AG04450 (cell line): ENCODE measurements around the gene KCNC4. TPM values are rescaled to one million over a fixed set of nuclear protein-coding genes. Genes with fewer than 3 reads are reported as not detected.
A peak's percentile ranks its signal among the peaks of the same experiment; 100 is the strongest.

ENCODE experiments used
- CTCF ChIA-PET: fragments of 300-600, 350-600 bp; formaldehyde crosslinking; extraction: SDS; loops from one replicate; lab custom pipeline; 2022; ENCODE audit warnings: antibody characterized with exemption, inconsistent platforms; lab: Charles Lee
- POLR2A ChIA-PET: fragments of 350-600 bp; formaldehyde crosslinking; extraction: SDS; loops from one replicate; lab custom pipeline; 2021; ENCODE audit warnings: antibody characterized with exemption, inconsistent platforms; lab: Yijun Ruan, JAX
- DNase-seq: peaks from one replicate; pipeline ENCODE4 v3.0.0-alpha.2; 2011; ENCODE audit warnings: low read depth, low spot score
- H3K27ac ChIP-seq: one replicate; pipeline ENCODE4 v1.5.1; 2012; ENCODE audit warnings: low read depth, low read length, control low read depth
- H3K27me3 ChIP-seq: one replicate; pipeline ENCODE4 v1.6.0; 2012; ENCODE audit warnings: low read length; ENCODE audit not compliant: control insufficient read depth, insufficient read depth
- H3K4me3 ChIP-seq: 2 replicates; pipeline ENCODE4 v1.5.1; 2011; ENCODE audit warnings: mild to moderate bottlenecking, low read depth, low read length, control low read depth
- H3K9me3 ChIP-seq: 2 replicates; pipeline ENCODE4 v1.5.1; 2012; ENCODE audit warnings: low read length; ENCODE audit not compliant: control insufficient read depth, insufficient read depth
- polyA plus RNA-seq: library from polyadenylated mRNA; depleted of rRNA; stranded (reverse); fragments of >200 nt; gene quantifications from 2 replicates; pipeline ENCODE4 v1.2.3, GENCODE V29; 2011
- TF ChIP-seq, protein P1 (sequence below): IDR thresholded peaks from 2 replicates; pipeline ENCODE4 v1.5.1; 2011; ENCODE audit warnings: low read depth, low read length, control low read depth, inconsistent platforms

The KCNC4 gene
- polyA plus RNA-seq, 1 experiment = 0.36 TPM

DNA sequence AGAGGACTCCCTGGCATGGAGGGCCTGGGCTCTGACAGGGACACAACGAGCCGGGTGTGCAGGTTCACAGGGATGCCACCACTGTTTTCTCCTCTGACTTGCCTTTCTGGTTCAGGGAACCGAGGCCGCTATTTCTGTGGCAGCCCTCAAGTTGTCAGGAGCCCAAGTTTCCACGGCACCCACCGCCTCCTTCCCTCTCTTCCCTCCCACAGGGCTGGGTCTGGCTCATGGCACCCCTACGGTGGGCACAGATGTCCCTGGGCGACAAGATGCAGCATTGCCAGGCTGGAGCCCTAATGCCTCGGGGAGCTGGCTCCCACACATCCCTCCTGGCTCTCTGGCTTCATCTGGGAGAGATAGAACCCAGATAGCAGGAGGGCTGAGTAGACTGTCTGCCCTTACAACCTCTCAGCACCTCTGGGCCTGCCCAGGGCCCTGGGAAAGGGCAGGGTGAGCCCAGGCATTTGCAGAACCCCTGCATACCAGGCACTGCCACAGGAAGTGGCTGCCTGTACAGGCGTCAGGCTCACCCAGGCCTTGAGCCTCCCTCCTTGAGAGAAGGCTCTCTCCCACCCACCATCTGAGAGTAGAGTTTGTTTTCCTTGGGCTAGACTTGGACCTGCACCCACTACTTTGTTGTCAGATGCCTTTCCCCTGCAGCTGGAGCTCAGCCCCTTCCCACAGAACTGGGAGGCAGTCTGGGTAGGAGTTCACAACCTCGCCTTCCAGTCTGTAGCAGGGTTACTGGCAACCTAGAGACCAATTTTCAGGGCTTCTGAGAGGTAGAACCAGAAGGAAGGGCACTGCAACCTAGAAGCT, 20.5 kb downstream of the KCNC4 start:
- H3K9me3 ChIP-seq = peaks cover 7% of the 10 kb centered on the region; the same call in 1 of the 2 replicates
- H3K27ac ChIP-seq = no peak overlapping the region
- H3K4me3 ChIP-seq = no peak overlapping the region
- CTCF ChIA-PET = no interaction called here
- POLR2A ChIA-PET = no interaction called here
- DNase-seq = no peak
- H3K27me3 ChIP-seq = no peaks in the 10 kb centered on the region
- TF ChIP-seq, protein P1, sequence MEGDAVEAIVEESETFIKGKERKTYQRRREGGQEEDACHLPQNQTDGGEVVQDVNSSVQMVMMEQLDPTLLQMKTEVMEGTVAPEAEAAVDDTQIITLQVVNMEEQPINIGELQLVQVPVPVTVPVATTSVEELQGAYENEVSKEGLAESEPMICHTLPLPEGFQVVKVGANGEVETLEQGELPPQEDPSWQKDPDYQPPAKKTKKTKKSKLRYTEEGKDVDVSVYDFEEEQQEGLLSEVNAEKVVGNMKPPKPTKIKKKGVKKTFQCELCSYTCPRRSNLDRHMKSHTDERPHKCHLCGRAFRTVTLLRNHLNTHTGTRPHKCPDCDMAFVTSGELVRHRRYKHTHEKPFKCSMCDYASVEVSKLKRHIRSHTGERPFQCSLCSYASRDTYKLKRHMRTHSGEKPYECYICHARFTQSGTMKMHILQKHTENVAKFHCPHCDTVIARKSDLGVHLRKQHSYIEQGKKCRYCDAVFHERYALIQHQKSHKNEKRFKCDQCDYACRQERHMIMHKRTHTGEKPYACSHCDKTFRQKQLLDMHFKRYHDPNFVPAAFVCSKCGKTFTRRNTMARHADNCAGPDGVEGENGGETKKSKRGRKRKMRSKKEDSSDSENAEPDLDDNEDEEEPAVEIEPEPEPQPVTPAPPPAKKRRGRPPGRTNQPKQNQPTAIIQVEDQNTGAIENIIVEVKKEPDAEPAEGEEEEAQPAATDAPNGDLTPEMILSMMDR = no peak

DNA sequence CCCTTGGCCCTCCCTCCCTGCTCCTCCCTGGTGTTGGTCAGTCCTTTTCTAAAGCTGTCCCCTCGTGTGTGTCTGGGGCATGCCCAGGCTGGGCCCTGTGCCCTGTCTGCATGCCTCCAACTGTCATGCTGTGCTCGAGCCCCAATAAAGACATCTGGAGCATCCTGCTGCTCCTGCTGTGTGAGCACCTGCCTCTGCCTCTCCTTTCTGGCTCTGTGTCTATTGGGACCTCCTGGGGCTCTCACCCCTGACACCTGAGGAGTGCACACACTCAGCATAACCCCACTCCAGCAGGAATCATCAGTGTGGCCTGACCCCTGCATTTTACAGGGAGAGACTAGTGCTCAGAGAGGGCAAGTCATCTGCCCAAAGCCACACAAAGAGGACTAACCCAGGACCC, 23.7 kb downstream of the KCNC4 start:
- no peak for DNase-seq
- Histone ChIP-seq H3K9me3 (peaks cover 7% of the 10 kb centered on the region; the same call in 1 of the 2 replicates), H3K27ac (no peak overlapping the region), H3K27me3 (no peaks in the 10 kb centered on the region), H3K4me3 (no peak overlapping the region)
- TF ChIP-seq, protein P1 = no peak
- POLR2A ChIA-PET = no interaction called here
- CTCF ChIA-PET = no interaction called here

DNA sequence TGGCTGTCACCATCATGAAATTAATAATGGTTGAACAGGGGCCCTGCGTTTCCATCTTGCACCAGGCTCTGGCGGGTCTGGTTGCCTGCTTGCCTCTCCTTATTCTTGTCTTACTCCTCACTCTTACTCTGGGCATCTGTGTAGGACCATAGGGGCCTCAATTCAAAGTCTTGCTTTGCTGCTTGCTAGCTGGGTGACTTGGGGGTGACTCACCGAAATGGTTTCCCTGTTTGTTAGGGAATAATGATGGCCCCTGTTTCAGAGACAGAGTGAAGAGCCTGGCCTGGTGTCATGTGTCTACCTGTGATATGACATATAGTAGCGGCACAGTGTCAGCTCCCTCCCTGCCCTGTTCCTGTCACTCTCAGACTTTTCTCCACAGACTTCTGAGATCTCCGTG, 24.6 kb downstream of the KCNC4 start:
- POLR2A ChIA-PET = no interaction called here
- DNase-seq = no peak
- Histone ChIP-seq H3K27ac (no peak overlapping the region), H3K27me3 (no peaks in the 10 kb centered on the region), H3K4me3 (no peak overlapping the region), H3K9me3 (peaks cover 7% of the 10 kb centered on the region; the same call in 1 of the 2 replicates)
- CTCF ChIA-PET = no interaction called here
- TF ChIP-seq, protein P1 = no peak

DNA sequence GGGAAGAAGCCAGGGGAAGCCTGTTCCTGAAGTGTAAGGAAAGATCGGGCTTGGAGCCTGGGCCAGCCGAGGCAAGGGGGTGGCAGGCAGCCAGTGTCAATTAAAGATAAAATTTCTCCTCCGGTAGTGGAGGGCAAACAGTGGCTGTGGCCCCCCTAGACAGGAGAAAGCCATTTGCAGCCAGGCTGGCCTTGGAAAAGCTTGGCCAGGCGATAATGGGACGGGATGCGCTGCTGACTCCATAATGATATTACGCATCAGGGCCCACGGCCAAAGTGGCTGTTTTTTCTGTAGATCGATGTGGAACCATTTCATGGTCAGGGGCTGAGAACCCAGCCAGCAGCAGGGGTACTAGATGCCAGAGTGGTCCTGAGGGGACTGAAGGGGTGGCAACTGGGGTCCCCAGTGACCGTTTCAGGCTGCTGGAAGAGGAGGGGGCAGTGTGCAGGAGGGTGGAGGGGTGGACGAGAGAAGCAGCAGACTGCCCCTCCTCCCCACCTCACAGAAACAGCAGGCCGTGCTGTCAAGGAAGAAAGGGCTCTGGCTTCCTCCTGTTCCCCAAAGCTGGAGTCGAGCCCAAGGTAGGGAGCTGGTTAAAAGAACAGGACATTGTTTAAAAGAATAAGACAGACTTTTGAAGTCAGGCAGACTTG, 25.2 kb downstream of the KCNC4 start:
- no peak for DNase-seq
- TF ChIP-seq, protein P1 = no peak
- Histone ChIP-seq H3K27me3 (no peaks in the 10 kb centered on the region), H3K9me3 (peaks cover 7% of the 10 kb centered on the region; the same call in 1 of the 2 replicates), H3K4me3 (no peak overlapping the region), H3K27ac (peak overlapping the region; percentile 47)
- CTCF ChIA-PET = no interaction called here
- POLR2A ChIA-PET = no interaction called here
